ENCODE data around the gene PADI3. TPM values are rescaled to one million over a fixed set of nuclear protein-coding genes. Genes with fewer than 3 reads are reported as not detected.

PADI3 gene
- total RNA-seq, 1 donor from 2014 or later = 0.04 TPM

DNA sequence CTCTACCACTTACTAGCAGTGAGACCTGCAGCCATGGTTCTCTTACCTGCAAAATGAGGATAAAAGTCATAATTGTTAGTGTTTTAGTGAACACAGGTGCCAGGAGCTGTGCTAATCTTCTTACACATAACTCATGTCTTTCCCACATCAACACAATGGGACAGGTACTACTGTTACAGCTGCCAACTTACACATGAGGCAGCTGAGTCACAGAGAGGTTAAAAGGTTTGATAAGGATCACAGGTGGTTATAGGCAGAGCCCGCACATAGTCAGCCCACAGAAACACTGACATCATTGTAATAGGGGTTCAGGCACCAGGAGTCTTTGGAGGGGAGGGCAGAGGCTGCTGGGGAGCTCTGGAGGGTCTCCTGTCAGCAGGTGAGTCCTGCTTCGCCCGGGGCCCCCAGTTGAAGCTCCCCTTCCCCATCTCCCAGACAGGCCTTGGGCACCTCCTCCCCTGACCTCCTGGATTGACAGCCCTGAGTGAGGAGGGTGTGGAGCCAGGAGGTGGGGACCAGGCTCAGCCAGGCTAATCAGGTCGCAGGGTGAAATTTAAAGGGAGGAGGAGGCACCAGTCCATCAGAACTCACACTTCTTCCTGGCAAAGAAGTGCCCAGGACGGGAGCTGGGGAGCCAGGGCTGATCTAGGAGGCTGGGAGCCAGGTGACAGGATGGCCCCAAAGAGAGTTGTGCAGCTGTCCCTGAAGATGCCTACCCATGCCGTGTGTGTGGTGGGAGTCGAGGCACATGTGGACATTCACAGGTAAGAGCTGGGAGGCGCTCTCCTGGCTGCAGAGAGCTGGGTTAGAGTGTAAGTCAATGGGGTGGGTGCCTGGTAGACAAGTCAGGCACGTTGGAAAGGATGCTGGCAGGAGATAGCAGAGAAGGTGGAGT lies 44.1 kb upstream of the PADI3 start, which contains the start of gene PADI1:
Gene PADI1, plus strand, starts transcription at position 583 of the 895 bp plus-strand sequence. Its CDS starts 90 bp downstream, at position 673.
- TF ChIP-seq, protein P1, sequence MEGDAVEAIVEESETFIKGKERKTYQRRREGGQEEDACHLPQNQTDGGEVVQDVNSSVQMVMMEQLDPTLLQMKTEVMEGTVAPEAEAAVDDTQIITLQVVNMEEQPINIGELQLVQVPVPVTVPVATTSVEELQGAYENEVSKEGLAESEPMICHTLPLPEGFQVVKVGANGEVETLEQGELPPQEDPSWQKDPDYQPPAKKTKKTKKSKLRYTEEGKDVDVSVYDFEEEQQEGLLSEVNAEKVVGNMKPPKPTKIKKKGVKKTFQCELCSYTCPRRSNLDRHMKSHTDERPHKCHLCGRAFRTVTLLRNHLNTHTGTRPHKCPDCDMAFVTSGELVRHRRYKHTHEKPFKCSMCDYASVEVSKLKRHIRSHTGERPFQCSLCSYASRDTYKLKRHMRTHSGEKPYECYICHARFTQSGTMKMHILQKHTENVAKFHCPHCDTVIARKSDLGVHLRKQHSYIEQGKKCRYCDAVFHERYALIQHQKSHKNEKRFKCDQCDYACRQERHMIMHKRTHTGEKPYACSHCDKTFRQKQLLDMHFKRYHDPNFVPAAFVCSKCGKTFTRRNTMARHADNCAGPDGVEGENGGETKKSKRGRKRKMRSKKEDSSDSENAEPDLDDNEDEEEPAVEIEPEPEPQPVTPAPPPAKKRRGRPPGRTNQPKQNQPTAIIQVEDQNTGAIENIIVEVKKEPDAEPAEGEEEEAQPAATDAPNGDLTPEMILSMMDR (IDR thresholded peaks at IDR 0.05; ENCODE audit: insufficient read depth, low read length, poor library complexity, severe bottlenecking) = no peak
- no peak for DNase-seq (ENCODE audit: low read depth)
- Histone ChIP-seq H3K4me3 (ENCODE audit: low read depth, low read length) (no peak within 1 kb of the TSS), H3K36me3 (ENCODE audit: control insufficient read depth, insufficient read depth, low read length) (no peaks in the 10 kb centered on the region), H3K27me3 (ENCODE audit: control insufficient read depth, insufficient read depth, low read length) (no peaks in the 10 kb centered on the region)

DNA sequence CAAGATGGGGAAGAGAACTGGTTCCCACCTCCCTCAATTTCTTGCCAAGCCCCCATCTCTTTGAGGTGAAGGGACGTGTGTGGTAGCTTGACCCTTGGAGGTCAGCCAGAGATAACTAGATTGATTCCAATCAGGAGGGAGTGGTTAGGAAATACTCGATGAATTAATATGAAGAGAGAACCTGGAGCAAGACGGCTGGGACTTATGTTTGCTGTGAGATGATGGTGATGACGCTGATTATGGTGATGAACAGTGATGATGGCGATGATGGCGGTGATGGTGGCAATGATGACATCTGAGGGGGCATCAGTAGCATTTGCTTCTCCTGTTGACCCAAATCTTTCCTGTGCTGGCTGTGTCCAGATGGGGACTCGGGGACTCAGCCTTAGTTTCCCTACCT lies 43.2 kb upstream of the PADI3 start:
- TF ChIP-seq, protein P1 (IDR thresholded peaks at IDR 0.05; ENCODE audit: insufficient read depth, low read length, poor library complexity, severe bottlenecking) = no peak

DNA sequence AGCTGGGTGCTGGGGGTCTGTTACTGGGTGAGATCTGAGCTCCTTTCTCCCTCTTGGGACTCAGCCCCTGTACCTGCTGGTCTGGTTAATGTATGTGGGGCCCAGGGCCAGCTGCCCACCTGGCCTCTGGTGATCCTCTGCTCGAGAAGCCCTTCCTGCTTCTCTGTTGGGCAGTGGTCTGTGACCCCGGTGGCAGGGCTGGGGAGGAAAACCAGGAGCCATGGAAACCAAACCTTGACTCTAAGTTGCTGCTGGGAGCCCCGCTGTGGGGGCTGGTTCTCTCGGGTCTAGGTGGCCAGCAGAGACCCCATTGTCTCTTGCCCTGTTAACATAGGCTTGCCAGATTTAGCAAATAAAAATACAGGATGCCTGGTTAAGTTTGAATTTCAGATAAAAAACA lies 42.7 kb upstream of the PADI3 start:
- no peak for DNase-seq (ENCODE audit: low read depth)
- no peaks in the 10 kb centered on the region for H3K27me3 ChIP-seq (ENCODE audit: control insufficient read depth, insufficient read depth, low read length)
- TF ChIP-seq, protein P1 (IDR thresholded peaks at IDR 0.05; ENCODE audit: insufficient read depth, low read length, poor library complexity, severe bottlenecking) = no peak
- H3K36me3 ChIP-seq (ENCODE audit: control insufficient read depth, insufficient read depth, low read length) = no peaks in the 10 kb centered on the region
- no peak overlapping the region for H3K4me3 ChIP-seq (ENCODE audit: low read depth, low read length)

More for the DNA sequence above, 43.2 kb upstream of the PADI3 start:
- Histone ChIP-seq H3K36me3 (ENCODE audit: control insufficient read depth, insufficient read depth, low read length) (no peaks in the 10 kb centered on the region), H3K27me3 (ENCODE audit: control insufficient read depth, insufficient read depth, low read length) (no peaks in the 10 kb centered on the region), H3K4me3 (ENCODE audit: low read depth, low read length) (no peak overlapping the region)
- DNase-seq (ENCODE audit: low read depth) = no peak

DNA sequence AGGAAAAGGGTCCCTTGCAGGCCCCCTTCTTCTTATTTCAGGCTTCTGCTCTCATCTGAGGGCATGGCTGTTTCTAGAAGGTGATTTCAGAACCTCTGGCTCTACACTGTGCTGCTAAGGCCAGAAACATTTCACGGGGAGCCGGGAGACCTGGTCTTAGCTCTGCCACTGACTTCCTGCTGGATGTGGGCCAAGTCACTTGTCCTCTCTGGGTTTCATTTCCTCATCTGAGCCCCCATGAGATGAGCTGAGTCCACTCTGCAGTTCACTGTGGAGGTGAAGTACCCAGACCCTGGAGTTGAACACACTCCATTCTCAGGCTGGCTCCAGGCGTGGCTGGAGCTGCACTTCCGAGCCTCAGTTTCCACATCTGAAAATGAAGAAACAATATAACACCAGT lies 41.9 kb upstream of the PADI3 start:
- Histone ChIP-seq H3K27me3 (ENCODE audit: control insufficient read depth, insufficient read depth, low read length) (no peaks in the 10 kb centered on the region), H3K36me3 (ENCODE audit: control insufficient read depth, insufficient read depth, low read length) (no peaks in the 10 kb centered on the region), H3K4me3 (ENCODE audit: low read depth, low read length) (no peak overlapping the region)
- no peak for DNase-seq (ENCODE audit: low read depth)
- TF ChIP-seq, protein P1 (IDR thresholded peaks at IDR 0.05; ENCODE audit: insufficient read depth, low read length, poor library complexity, severe bottlenecking) = no peak

DNA sequence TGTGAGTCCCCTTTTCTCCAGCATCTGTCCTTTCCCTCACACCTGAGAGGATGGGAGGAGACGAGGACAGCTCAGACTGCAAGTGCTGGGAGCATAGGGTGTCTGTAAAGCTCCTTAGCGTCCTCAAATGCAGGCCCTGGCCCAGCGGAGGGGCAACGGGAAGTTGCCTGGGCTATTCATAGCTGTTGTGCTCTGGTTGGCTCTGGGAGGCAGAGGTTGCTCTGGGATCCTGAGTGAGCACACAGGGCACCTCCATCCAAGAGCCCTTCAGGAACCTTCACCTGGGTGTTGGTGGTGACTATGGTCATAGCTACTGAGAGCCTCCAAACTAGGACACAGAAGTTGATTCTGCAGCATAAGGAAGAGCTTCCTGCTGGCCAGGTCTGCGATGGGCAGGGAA lies 41.4 kb upstream of the PADI3 start:
- Histone ChIP-seq H3K36me3 (ENCODE audit: control insufficient read depth, insufficient read depth, low read length) (no peaks in the 10 kb centered on the region), H3K27me3 (ENCODE audit: control insufficient read depth, insufficient read depth, low read length) (no peaks in the 10 kb centered on the region), H3K4me3 (ENCODE audit: low read depth, low read length) (no peak overlapping the region)
- DNase-seq (ENCODE audit: low read depth) = no peak
- TF ChIP-seq, protein P1 (IDR thresholded peaks at IDR 0.05; ENCODE audit: insufficient read depth, low read length, poor library complexity, severe bottlenecking) = no peak
